ENCODE results near the gene B2M.

- TF ChIP-seq EZH2 (IDR thresholded peaks at IDR 0.05; ENCODE audit: borderline replicate concordance, insufficient read depth, low read depth, low read length, poor library complexity, severe bottlenecking) (no peak), CTCF (IDR thresholded peaks at IDR 0.05) (no peak)
These were observed 37.7 kb upstream of the B2M start for GRCh38 chr15:44673639-44674038.
